A549 (cell line): ENCODE results near the gene CYSRT1.

ENCODE experiments used
- BHLHE40 ChIP-seq: IDR thresholded peaks from 2 replicates; pipeline ENCODE4 v1.6.1; 2012; ENCODE audit warnings: low read depth, low read length, inconsistent platforms
- CTCF ChIP-seq: fragments of >200 bp; sonication (Bioruptor Twin); formaldehyde crosslinking; IDR thresholded peaks from 3 replicates; pipeline ENCODE4 v1.5.1; 2016
- EHMT2 ChIP-seq: fragments of 200-600 bp; sonication (generic); IDR thresholded peaks from 2 replicates; pipeline ENCODE4 v1.6.1; 2016; ENCODE audit warnings: antibody characterized with exemption, low read depth, mild to moderate bottlenecking, moderate library complexity
- ESRRA ChIP-seq: fragments of 150-350 bp; IDR thresholded peaks from 2 replicates; pipeline ENCODE4 v1.6.1; 2014; ENCODE audit warnings: mild to moderate bottlenecking, low read length, borderline replicate concordance
- JUN ChIP-seq, 2 experiments: fragments of >200 bp; sonication (Bioruptor Twin); formaldehyde crosslinking; IDR thresholded peaks; 2 replicates in 1 of 2; 3 replicates in 1 of 2; pipeline ENCODE4 v1.6.1; 2016 to 2017
- MYC ChIP-seq: IDR thresholded peaks from 2 replicates; pipeline ENCODE4 v1.6.1; 2012; ENCODE audit warnings: mild to moderate bottlenecking, inconsistent platforms, low read length, improper control_type of control experiment, borderline replicate concordance
- NFE2L2 ChIP-seq: fragments of 150-350 bp; conservative IDR thresholded peaks from 2 replicates; pipeline ENCODE4 v1.6.1; 2014; ENCODE audit warnings: low read length
- POLR2A ChIP-seq: IDR thresholded peaks from 2 replicates; pipeline ENCODE4 v1.6.1; 2012; ENCODE audit warnings: mild to moderate bottlenecking, low read length
- POLR2AphosphoS2 ChIP-seq: conservative IDR thresholded peaks from 2 replicates; pipeline ENCODE4 v1.6.1; 2012; ENCODE audit warnings: low read length, improper control_type of control experiment, inconsistent platforms
- RAD21 ChIP-seq, 2 experiments: fragments of >200 bp in 1 of 2; sonication (Bioruptor Twin) in 1 of 2; formaldehyde crosslinking in 1 of 2; IDR thresholded peaks in 1 of 2; conservative IDR thresholded peaks in 1 of 2; 2 replicates in 1 of 2; 3 replicates in 1 of 2; pipeline ENCODE4 v1.6.1; 2012 to 2018; ENCODE audit warnings: inconsistent platforms in 1 of 2
- RFX5 ChIP-seq: fragments of 450-650 bp; IDR thresholded peaks from 2 replicates; pipeline ENCODE4 v1.7.1; 2014; ENCODE audit warnings: antibody characterized with exemption, mild to moderate bottlenecking, moderate library complexity
- TP53 ChIP-seq: fragments of 250-450 bp; sonication (Bioruptor Pico); IDR thresholded peaks from 2 replicates; pipeline ENCODE4 v1.5.0; 2021; ENCODE audit warnings: mild to moderate bottlenecking, moderate library complexity
- ZC3H11A ChIP-seq: fragments of 450-650 bp; IDR thresholded peaks from 2 replicates; pipeline ENCODE4 v1.6.1; 2014; ENCODE audit warnings: antibody characterized with exemption, mild to moderate bottlenecking
- TF ChIP-seq, protein P1 (sequence below): fragments of >200 bp; sonication (Bioruptor Twin); formaldehyde crosslinking; IDR thresholded peaks from 3 replicates; pipeline ENCODE4 v1.6.1; 2016

- no peak for TF ChIP-seq JUN (IDR thresholded peaks at IDR 0.05)
- no peak for TF ChIP-seq BHLHE40
- no peak for TF ChIP-seq CTCF
- TF ChIP-seq, protein P1, sequence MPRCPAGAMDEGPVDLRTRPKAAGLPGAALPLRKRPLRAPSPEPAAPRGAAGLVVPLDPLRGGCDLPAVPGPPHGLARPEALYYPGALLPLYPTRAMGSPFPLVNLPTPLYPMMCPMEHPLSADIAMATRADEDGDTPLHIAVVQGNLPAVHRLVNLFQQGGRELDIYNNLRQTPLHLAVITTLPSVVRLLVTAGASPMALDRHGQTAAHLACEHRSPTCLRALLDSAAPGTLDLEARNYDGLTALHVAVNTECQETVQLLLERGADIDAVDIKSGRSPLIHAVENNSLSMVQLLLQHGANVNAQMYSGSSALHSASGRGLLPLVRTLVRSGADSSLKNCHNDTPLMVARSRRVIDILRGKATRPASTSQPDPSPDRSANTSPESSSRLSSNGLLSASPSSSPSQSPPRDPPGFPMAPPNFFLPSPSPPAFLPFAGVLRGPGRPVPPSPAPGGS, result no peak
- no peak for TF ChIP-seq TP53 (CRISPR knock-in tag)
- TF ChIP-seq ZC3H11A, result no peak
- no peak for TF ChIP-seq EHMT2
- no peak for TF ChIP-seq NFE2L2
- TF ChIP-seq RFX5, result no peak
- TF ChIP-seq RAD21 (conservative IDR thresholded peaks at IDR 0.05 in 1 of 2, IDR thresholded peaks at IDR 0.05 in 1 of 2), result no peak
- no peak for TF ChIP-seq MYC
- no peak for TF ChIP-seq POLR2A
- no peak for TF ChIP-seq ESRRA
- no peak for TF ChIP-seq POLR2AphosphoS2
Observed at GRCh38 chr9:137236936-137237421, 12.0 kb downstream of the CYSRT1 start.
